GOT3 (cell line): Measurements from ENCODE around the gene SLC50A1.

Source experiments
- DNase-seq: peaks from one replicate; lab custom pipeline; 2025; ENCODE audit warnings: mixed read lengths; lab: John Stamatoyannopoulos, UW

SLC50A1 gene

GRCh38 chr1:155184351-155184811, 48.7 kb downstream of the SLC50A1 start:
- no peak for DNase-seq

GRCh38 chr1:155184835-155185782, 49.5 kb downstream of the SLC50A1 start:
- no peak for DNase-seq

- no peak for DNase-seq
Observed at GRCh38 chr1:155185783-155186066, 50.1 kb downstream of the SLC50A1 start.

DNA sequence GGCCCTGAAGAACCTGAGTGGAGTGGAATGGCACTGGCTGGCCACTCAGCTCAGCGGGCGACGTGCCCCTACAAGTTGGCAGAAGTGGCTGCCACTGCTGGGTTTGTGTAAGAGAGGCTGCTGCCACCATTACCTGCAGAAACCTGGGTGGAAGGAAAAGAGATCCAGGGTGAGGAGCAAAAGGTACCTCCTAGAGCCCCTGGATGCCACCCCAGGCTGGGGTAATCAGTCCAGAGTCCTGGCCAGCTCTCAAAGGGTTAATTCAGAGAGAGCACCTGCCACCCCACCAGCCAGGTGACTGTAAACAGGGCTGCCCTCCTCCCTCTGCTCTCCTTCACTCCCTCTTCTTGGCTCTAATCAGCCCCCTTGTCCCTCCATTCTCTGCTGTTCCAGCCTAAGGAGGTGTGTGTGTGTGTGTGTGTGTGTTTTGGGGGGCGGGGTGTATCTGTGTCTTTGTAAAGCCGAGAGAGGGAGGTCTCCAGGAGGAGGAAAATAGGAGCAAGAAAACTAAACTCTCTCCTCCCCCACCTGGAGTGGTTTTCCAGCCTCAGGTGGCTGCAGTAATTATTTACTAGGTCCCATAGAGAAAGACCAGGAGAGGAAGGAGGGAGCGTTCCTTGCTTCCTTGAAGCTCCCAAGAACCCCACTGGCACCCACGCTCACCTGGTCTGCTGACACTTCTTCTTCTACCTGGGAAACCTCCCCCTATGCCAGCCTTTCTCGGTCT, 50.6 kb downstream of the SLC50A1 start:
- DNase-seq = no peak

- no peak for DNase-seq
Observed at GRCh38 chr1:155186794-155187455, 51.3 kb downstream of the SLC50A1 start.

DNA sequence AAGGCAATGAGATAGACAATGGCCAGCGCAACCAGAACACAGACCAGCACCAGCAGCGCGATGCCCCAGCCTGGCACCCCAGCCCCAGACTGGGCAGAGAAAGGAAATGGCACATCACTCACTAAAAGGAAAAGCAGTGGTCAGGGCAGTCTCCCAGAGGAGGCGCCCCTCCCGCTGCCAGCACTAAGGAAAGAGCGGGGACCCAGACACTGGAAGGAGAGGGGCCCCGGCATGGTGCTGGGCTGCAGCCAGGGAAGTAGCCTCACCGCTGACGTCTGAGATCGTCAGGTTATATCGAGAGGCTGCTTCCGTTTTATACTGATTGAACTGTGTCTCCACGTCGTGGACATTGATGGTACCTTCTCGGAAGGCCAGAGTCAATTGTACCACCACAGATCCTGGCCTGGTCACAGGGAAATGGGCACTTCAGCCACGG, 51.8 kb downstream of the SLC50A1 start:
- DNase-seq = no peak

GRCh38 chr1:155188268-155188667, 52.6 kb downstream of the SLC50A1 start:
- no peak for DNase-seq
